IMR-90 (cell line): ENCODE measurements around the gene CELA3B. TPM values are rescaled to one million over a fixed set of nuclear protein-coding genes. Genes with fewer than 3 reads are reported as not detected.
"Not testable (repeated sequence)": the region's sequence is repeated elsewhere in the genome, so short reads cannot be mapped to it uniquely, and the experiment has no call there.

ENCODE experiments used
- ATAC-seq: fragments of 200-7000 bp; cut with Tn5 transposase; 2 replicates; pipeline ENCODE4 v1.9.1; 2020; ENCODE audit warnings: low read depth, mild to moderate bottlenecking, moderate library complexity
- BruUV-seq: library from RNA; stranded (reverse); fragments of 400-500 nt; replicated peaks from 2 replicates; lab custom pipeline; 2021; lab: Mats Ljungman, UMichigan
- CTCF ChIA-PET: fragments of 300-600 bp; formaldehyde crosslinking; extraction: SDS; loops from one replicate; lab custom pipeline; 2021; ENCODE audit warnings: antibody characterized with exemption; lab: Yijun Ruan, JAX
- POLR2A ChIA-PET: fragments of 300-600 bp; sonication (Branson Sonifier 250); formaldehyde crosslinking; loops from one replicate; lab custom pipeline; 2022; ENCODE audit warnings: antibody characterized with exemption; ENCODE audit not compliant: unreplicated experiment; lab: Charles Lee
- DNase-seq: peaks from one replicate; pipeline ENCODE4 v3.0.0; 2013
- H2AFZ ChIP-seq: replicated peaks from 2 replicates; pipeline ENCODE3; 2013; ENCODE audit warnings: low read length, mild to moderate bottlenecking; ENCODE audit not compliant: poor library complexity
- H2AK5ac ChIP-seq: 2 replicates; pipeline ENCODE4 v1.6.1; 2013; ENCODE audit warnings: low read depth, low read length, inconsistent platforms
- H2AK9ac ChIP-seq: replicated peaks from 2 replicates; pipeline ENCODE3; 2013; ENCODE audit warnings: mild to moderate bottlenecking, low read depth, low read length, moderate library complexity; ENCODE audit not compliant: poor library complexity
- H2BK120ac ChIP-seq: 2 replicates; pipeline ENCODE4 v1.6.1; 2013; ENCODE audit warnings: low read depth, low read length, inconsistent platforms
- H2BK15ac ChIP-seq: 3 replicates; pipeline ENCODE4 v1.6.1; 2013; ENCODE audit warnings: low read depth, low read length, inconsistent platforms
- H2BK20ac ChIP-seq: 2 replicates; pipeline ENCODE4 v1.6.1; 2013; ENCODE audit warnings: low read depth, mild to moderate bottlenecking, inconsistent platforms, low read length, moderate library complexity
- H2BK5ac ChIP-seq: 2 replicates; pipeline ENCODE4 v1.6.1; 2013; ENCODE audit warnings: mild to moderate bottlenecking, low read depth, low read length, inconsistent platforms; ENCODE audit not compliant: poor library complexity, severe bottlenecking
- H3K14ac ChIP-seq: replicated peaks from 2 replicates; pipeline ENCODE4 v1.6.1; 2013; ENCODE audit warnings: low read depth, low read length, inconsistent platforms
- H3K18ac ChIP-seq: 2 replicates; pipeline ENCODE4 v1.6.1; 2013; ENCODE audit warnings: low read depth, low read length, control low read depth
- H3K23ac ChIP-seq: 2 replicates; pipeline ENCODE4 v1.6.1; 2013; ENCODE audit warnings: low read depth, low read length, inconsistent platforms
- H3K27ac ChIP-seq: 2 replicates; pipeline ENCODE4 v1.5.1; 2013; ENCODE audit warnings: mild to moderate bottlenecking, control low read depth, low read length; ENCODE audit not compliant: insufficient read depth
- H3K27me3 ChIP-seq: 2 replicates; pipeline ENCODE4 v1.6.1; 2013; ENCODE audit warnings: low read length; ENCODE audit not compliant: control insufficient read depth, insufficient read depth
- H3K36me3 ChIP-seq: 2 replicates; pipeline ENCODE4 v1.6.1; 2013; ENCODE audit warnings: low read length, mixed read lengths; ENCODE audit not compliant: control insufficient read depth, insufficient read depth
- H3K4ac ChIP-seq: 2 replicates; pipeline ENCODE4 v1.6.1; 2013; ENCODE audit warnings: low read depth, low read length, inconsistent platforms
- H3K4me1 ChIP-seq: 2 replicates; pipeline ENCODE4 v1.6.1; 2013; ENCODE audit warnings: low read length, mixed read lengths; ENCODE audit not compliant: control insufficient read depth, insufficient read depth
- H3K4me2 ChIP-seq: 2 replicates; pipeline ENCODE4 v1.6.1; 2013; ENCODE audit warnings: low read depth, mild to moderate bottlenecking, control low read depth, low read length, moderate library complexity
- H3K4me3 ChIP-seq: 2 replicates; pipeline ENCODE4 v1.5.1; 2013; ENCODE audit warnings: low read depth, mild to moderate bottlenecking, control low read depth, low read length, moderate library complexity; ENCODE audit not compliant: insufficient read depth
- H3K56ac ChIP-seq: 2 replicates; pipeline ENCODE4 v1.6.1; 2013; ENCODE audit warnings: low read length, inconsistent platforms; ENCODE audit not compliant: insufficient read depth; ENCODE audit errors: extremely low read depth
- H3K79me1 ChIP-seq, 2 experiments: 2 replicates each; pipeline ENCODE4 v1.6.1; 2013; ENCODE audit warnings: low read length in 2 of 2, inconsistent platforms in 1 of 2, low read depth in 1 of 2
- H3K9ac ChIP-seq: 2 replicates; pipeline ENCODE4 v1.6.1; 2013; ENCODE audit warnings: low read depth, low read length, control low read depth
- H3K9me1 ChIP-seq: 2 replicates; pipeline ENCODE4 v1.6.1; 2013; ENCODE audit warnings: low read length, inconsistent platforms; ENCODE audit not compliant: insufficient read depth
- H3K9me3 ChIP-seq: 2 replicates; pipeline ENCODE4 v1.6.1; 2013; ENCODE audit warnings: low read length; ENCODE audit not compliant: control insufficient read depth, insufficient read depth
- H4K20me1 ChIP-seq: 2 replicates; pipeline ENCODE4 v1.6.1; 2013; ENCODE audit warnings: low read length, inconsistent platforms; ENCODE audit not compliant: insufficient read depth
- H4K5ac ChIP-seq: 2 replicates; pipeline ENCODE4 v1.6.1; 2013; ENCODE audit warnings: mild to moderate bottlenecking, low read depth, low read length, control low read depth
- H4K8ac ChIP-seq, 2 experiments: 2 replicates each; pipeline ENCODE4 v1.6.1; 2013; ENCODE audit warnings: low read depth in 2 of 2, low read length in 2 of 2, control low read depth in 1 of 2, inconsistent platforms in 1 of 2
- H4K91ac ChIP-seq: 2 replicates; pipeline ENCODE4 v1.6.1; 2013; ENCODE audit warnings: low read depth, low read length, inconsistent platforms; ENCODE audit not compliant: insufficient read depth
- RFX5 ChIP-seq: IDR thresholded peaks from 2 replicates; pipeline ENCODE4 v1.8.0; 2012; ENCODE audit warnings: low read depth, mild to moderate bottlenecking, low read length, moderate library complexity
- WGBS, 2 experiments: methylation state at CpG; one replicate each; pipeline versions ENCODE4 v1.1.5 to v1.1.7; 2013; ENCODE audit warnings: missing lambda C conversion rate in 2 of 2; ENCODE audit not compliant: insufficient read length in 1 of 2; ENCODE audit errors: extremely low coverage in 2 of 2; 5-methylcytosine and 5-hydroxymethylcytosine counted together
- dilution Hi-C: fragments of 300-500 bp; cut with HindIII; formaldehyde crosslinking; loops from one replicate; pipeline ENCODE4 v1.14.3; 2018; ENCODE audit warnings: low sequenced_read_pairs; ENCODE audit not compliant: unreplicated experiment
- in situ Hi-C: fragments of 300-500 bp; cut with MboI; formaldehyde crosslinking; loops from 3 replicates; pipeline ENCODE4 v1.14.3; 2019; ENCODE audit warnings: low sequenced_read_pairs, inconsistent platforms, mixed read lengths
- intact Hi-C: fragments of 100-400 bp; cut with micrococcal nuclease; formaldehyde crosslinking; loops from 2 replicates; pipeline ENCODE4 v1.10.0; 2022
- polyA plus RNA-seq, 3 experiments: library from polyadenylated mRNA; depleted of rRNA; stranded (reverse); fragments of >200 nt; gene quantifications; 2 replicates each; pipeline ENCODE4 v1.2.3, GENCODE V29; 2012; ENCODE audit warnings: low replicate concordance in 1 of 3
- total RNA-seq: library from RNA; depleted of rRNA; stranded (reverse); fragments of >200 nt; gene quantifications from 2 replicates; pipeline ENCODE4 v1.2.3, GENCODE V29; 2012

Gene CELA3B
- total and polyA plus RNA-seq, 2 of the 4 experiments (the other 2 are of a cell fraction): not detected

DNA sequence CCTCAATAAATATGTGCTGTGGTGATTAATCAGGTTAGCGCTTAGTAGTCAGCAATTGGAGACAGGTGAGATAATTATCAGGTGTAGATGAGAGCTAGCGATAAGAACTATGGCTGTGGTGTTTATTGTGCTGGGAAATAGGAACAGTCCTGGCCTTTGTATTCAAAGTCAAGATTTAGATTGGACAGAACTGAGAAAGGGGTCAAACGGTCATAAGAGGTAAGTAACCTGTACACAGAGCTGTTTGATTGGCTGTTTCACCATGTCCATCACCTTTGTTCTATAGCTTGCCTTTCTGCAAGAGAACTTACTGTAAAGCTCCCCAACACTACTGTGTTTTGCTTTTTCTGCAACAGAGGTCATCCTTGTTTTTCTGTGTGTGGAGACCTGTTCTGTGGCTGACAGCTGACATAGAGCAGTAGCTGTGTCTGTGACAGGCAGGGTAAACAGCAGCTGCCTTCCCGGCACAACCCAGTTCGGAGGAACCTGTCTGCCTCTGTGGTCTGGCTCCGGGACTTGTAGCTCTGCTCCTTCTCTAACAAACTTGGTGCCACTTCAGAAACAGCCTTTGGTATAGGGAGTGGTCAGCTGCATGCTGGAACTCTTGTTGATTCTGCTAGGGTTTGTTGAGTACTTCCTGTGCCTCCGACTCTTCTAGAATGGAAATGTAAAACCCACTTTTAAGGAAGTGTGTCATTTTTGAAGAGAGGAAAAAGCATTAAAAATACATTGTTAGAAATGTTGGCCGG is 54.6 kb downstream of the CELA3B start (continued):
- TF ChIP-seq RFX5: no peak

DNA sequence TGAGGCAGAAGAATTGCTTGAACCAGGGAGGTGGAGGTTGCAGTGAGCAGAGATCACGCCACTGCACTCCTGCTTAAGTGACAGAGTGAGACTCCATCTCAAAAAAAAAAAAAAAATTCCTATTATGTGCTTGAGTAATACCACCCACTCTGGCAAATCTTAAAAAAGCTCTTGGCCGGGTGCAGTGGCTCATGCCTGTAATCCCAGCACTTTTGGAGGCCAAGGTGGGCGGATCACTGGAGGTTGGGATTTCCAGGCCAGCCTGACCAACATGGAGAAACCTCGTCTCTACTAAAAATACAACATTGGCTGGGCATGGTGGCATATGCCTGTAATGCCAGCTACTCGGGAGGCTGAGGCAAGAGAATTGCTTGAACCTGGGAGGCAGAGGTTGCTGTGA is 58.0 kb downstream of the CELA3B start:
- dilution Hi-C loops, DNase-seq, H2BK5ac ChIP-seq, intact Hi-C loops, H2BK120ac ChIP-seq, H3K4me1 ChIP-seq, H4K5ac ChIP-seq, H3K36me3 ChIP-seq, H3K9me3 ChIP-seq, H3K4me2 ChIP-seq, H3K23ac ChIP-seq, H3K4me3 ChIP-seq, ATAC-seq, in situ Hi-C loops, H3K9me1 ChIP-seq, H3K4ac ChIP-seq, H4K8ac ChIP-seq, H2AK5ac ChIP-seq, H3K27me3 ChIP-seq, H3K14ac ChIP-seq, H2BK20ac ChIP-seq, H3K18ac ChIP-seq, H4K20me1 ChIP-seq, H4K91ac ChIP-seq, POLR2A ChIA-PET, H3K79me1 ChIP-seq, H3K27ac ChIP-seq, H2AK9ac ChIP-seq, H3K9ac ChIP-seq, BruUV-seq, H3K56ac ChIP-seq, H2AFZ ChIP-seq, H2BK15ac ChIP-seq: not testable (repeated sequence)
- WGBS, 2 experiments: 40% methylated on average over 1 of the region's 5 CpGs; no CpG with 5 or more reads in 1 of the 2 experiments
- CTCF ChIA-PET: interaction anchor here (0.8 kb wide), 1 partner anchor 46 kb away, joined by 3 read pairs; no protein-coding TSS in a partner anchor
